OCI-LY3 (cell line): ENCODE data around the gene PQBP1.

Experiments used
- EZH2phosphoT487 ChIP-seq: fragments of 200-600 bp; shearing (Covaris generic); IDR thresholded peaks from 2 replicates; pipeline ENCODE4 v1.6.1; 2018; ENCODE audit warnings: antibody characterized with exemption, mixed run types, low read depth
- TF ChIP-seq, protein P1 (sequence below): fragments of 200-600, 300-600 bp; sonication (generic); IDR thresholded peaks from 2 replicates; pipeline ENCODE4 v1.5.1; 2014; ENCODE audit warnings: antibody characterized with exemption, low read length, low read depth

DNA sequence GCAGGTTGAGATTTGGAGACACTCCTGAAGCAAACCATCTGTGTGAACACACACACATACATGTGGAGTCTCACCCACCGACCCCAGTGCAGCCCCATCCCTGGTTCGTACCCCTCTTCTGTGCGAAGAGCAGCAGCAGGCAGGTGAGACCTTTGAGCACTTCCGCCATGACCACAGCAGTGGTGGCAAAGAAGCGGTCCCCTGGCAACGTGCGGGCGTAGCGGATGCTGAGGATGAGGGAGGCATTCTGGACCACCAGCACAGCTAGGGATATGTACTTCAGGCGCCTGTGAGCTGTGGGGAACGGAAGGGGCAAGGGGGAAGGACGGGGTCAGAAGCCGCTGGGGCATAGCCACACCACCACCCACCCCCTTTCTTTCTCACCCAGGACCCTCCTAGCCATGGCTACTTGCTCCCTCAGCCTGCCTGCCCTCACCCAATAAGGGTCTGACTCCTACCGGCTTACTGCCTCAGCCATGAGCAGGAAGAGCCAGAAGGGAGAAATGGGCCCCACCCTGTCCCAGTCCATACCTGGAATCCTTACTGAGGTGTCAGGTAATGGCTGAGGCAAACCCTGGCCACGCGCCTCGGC is 12.1 kb downstream of the PQBP1 start:
- TF ChIP-seq, protein P1, sequence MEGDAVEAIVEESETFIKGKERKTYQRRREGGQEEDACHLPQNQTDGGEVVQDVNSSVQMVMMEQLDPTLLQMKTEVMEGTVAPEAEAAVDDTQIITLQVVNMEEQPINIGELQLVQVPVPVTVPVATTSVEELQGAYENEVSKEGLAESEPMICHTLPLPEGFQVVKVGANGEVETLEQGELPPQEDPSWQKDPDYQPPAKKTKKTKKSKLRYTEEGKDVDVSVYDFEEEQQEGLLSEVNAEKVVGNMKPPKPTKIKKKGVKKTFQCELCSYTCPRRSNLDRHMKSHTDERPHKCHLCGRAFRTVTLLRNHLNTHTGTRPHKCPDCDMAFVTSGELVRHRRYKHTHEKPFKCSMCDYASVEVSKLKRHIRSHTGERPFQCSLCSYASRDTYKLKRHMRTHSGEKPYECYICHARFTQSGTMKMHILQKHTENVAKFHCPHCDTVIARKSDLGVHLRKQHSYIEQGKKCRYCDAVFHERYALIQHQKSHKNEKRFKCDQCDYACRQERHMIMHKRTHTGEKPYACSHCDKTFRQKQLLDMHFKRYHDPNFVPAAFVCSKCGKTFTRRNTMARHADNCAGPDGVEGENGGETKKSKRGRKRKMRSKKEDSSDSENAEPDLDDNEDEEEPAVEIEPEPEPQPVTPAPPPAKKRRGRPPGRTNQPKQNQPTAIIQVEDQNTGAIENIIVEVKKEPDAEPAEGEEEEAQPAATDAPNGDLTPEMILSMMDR, result no peak
- TF ChIP-seq EZH2phosphoT487, result no peak
